Left lobe of liver (tissue), 2 donors: ENCODE data around the gene FGD5. TPM values are rescaled to one million over a fixed set of nuclear protein-coding genes. Genes with fewer than 3 reads are reported as not detected.
A peak's percentile ranks its signal among the peaks of the same experiment; 100 is the strongest.
"Not testable (repeated sequence)": the region's sequence is repeated elsewhere in the genome, so short reads cannot be mapped to it uniquely, and the experiment has no call there.

Source experiments
- ATAC-seq: fragments of 200-7000 bp; cut with Tn5 transposase; one replicate; pipeline ENCODE4 v1.9.1; 2020; ENCODE audit warnings: mild to moderate bottlenecking, moderate library complexity
- DNase-seq: peaks from one replicate; pipeline ENCODE4 v3.0.0-alpha.2; 2020; ENCODE audit warnings: low spot score
- total RNA-seq: library from RNA; stranded (reverse); gene quantifications from one replicate; pipeline ENCODE4 v1.2.1, GENCODE V29; 2021
- donor health status: DM: no; HTN: no; CAD: no; lungs with moderate emphysema.
- donor health status: DM: no; HTN: yes; CAD: no.

The FGD5 gene
- total RNA-seq, 1 donor from 2014 or later: 4.2 TPM

GRCh38 chr3:14900881-14901873 lies 82.4 kb downstream of the FGD5 start:
- ATAC-seq (peak; percentile 83), DNase-seq (peak; percentile 93)

GRCh38 chr3:14902719-14903118 lies 84.0 kb downstream of the FGD5 start:
- DNase-seq: no peak

GRCh38 chr3:14903501-14903900 lies 84.7 kb downstream of the FGD5 start:
- ATAC-seq, DNase-seq: not testable (repeated sequence)

More at GRCh38 chr3:14902719-14903118, 84.0 kb downstream of the FGD5 start:
- ATAC-seq: no peak

GRCh38 chr3:14905055-14905657 lies 86.4 kb downstream of the FGD5 start:
- DNase-seq (no peak), ATAC-seq (no peak)

- no peak for ATAC-seq
Observed at GRCh38 chr3:14906355-14906971, 87.7 kb downstream of the FGD5 start.

GRCh38 chr3:14907043-14907966 lies 88.5 kb downstream of the FGD5 start:
- ATAC-seq: no peak
- no peak for DNase-seq

More at GRCh38 chr3:14906355-14906971, 87.7 kb downstream of the FGD5 start:
- no peak for DNase-seq

- no peak for DNase-seq
- no peak for ATAC-seq
Observed at GRCh38 chr3:14909250-14909649, 90.5 kb downstream of the FGD5 start.

GRCh38 chr3:14911651-14912050 lies 92.9 kb downstream of the FGD5 start:
- ATAC-seq: no peak

GRCh38 chr3:14913071-14913925 lies 94.5 kb downstream of the FGD5 start:
- DNase-seq: peak; percentile 35

More at GRCh38 chr3:14911651-14912050, 92.9 kb downstream of the FGD5 start:
- DNase-seq: no peak

GRCh38 chr3:14913926-14914778 lies 95.4 kb downstream of the FGD5 start:
- ATAC-seq (peak; percentile 78), DNase-seq (peak; percentile 36)

More at GRCh38 chr3:14913071-14913925, 94.5 kb downstream of the FGD5 start:
- no peak for ATAC-seq

- peak; percentile 89 for ATAC-seq
- DNase-seq: peak; percentile 74
Observed at GRCh38 chr3:14914779-14915117, 96.0 kb downstream of the FGD5 start.

- ATAC-seq (peak; percentile 36), DNase-seq (no peak)
Observed at GRCh38 chr3:14915636-14916222, 97.0 kb downstream of the FGD5 start.

GRCh38 chr3:14918356-14918860 lies 99.6 kb downstream of the FGD5 start:
- DNase-seq (no peak), ATAC-seq (no peak)

- ATAC-seq (no peak), DNase-seq (no peak)
Observed at GRCh38 chr3:14920536-14920935, 101.8 kb downstream of the FGD5 start.

- peak; percentile 89 for DNase-seq
- peak; percentile 97 for ATAC-seq
Observed at GRCh38 chr3:14921034-14921616, 102.4 kb downstream of the FGD5 start.

GRCh38 chr3:14921811-14922705 lies 103.3 kb downstream of the FGD5 start:
- ATAC-seq: no peak
- DNase-seq: no peak
